HG02852 (cell line): ENCODE results near the gene HOXB8.

ENCODE experiments used
- ATAC-seq: cut with Tn5 transposase; IDR thresholded peaks from one replicate; pipeline ENCODE4 v1.9.1; 2021; ENCODE audit warnings: mild to moderate bottlenecking, moderate library complexity; ENCODE audit not compliant: unreplicated experiment

The HOXB8 gene

GRCh38 chr17:48637323-48638260 is 22.5 kb upstream of the HOXB8 start:
- no peak for ATAC-seq

- peak; percentile 50 for ATAC-seq
Measured at GRCh38 chr17:48636177-48637018, 21.3 kb upstream of the HOXB8 start.

DNA sequence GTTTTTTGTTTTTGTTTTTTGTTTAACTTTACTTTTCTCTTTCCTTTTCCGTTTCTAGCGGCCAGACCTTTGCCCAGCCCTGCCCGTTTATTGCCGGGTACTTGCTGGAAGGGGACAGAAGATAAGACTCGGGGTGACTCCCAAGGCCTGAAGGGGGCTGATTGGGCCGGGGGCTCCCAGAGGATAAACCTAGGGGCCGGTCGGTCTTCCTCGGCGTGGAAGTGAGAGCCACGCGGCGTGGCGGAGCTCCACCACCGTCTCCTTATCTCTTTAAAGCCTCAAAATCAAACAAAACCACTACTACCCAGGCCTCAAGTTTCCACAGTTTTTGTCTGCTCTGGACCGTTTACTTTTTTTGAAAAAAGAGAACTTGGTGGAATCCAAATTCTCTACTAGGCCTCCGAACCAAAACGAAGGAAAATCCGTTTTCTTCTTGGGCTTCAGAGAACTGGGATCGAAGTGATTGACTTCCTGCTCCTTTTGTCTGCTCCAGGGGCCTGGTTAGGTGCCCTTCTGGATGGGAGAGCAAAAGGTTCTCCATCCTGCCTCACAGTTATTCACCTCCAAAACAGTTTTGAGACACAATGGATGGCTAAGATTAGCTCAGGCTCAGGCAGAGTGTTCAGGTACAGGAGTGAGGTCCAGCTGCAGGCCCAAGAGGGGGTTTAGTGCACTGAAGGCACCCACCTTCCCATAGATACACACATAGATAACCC is 19.6 kb upstream of the HOXB8 start:
- no peak for ATAC-seq

DNA sequence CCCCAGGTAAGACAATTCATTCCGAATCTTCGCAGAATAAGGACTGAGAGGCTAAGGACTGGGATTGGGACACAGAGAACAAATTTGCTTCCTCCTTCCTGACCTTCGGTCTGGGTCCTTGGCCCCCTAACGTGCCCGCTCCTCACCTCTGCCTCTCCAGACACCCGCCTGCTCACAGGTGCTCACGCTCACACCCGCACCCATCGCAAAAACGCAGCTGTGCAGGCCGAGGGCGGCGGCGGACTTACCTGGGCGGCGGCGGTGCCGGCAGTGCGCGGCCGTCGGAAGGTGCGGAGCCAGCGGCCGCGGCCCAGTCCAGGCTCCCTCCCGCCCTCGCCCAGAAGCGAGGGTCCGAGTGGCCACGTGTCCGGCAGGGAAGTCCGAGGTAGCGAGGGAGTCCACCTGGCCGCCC is 18.2 kb upstream of the HOXB8 start:
- no peak for ATAC-seq

- ATAC-seq = no peak
Measured at GRCh38 chr17:48632579-48633265, 17.6 kb upstream of the HOXB8 start.

DNA sequence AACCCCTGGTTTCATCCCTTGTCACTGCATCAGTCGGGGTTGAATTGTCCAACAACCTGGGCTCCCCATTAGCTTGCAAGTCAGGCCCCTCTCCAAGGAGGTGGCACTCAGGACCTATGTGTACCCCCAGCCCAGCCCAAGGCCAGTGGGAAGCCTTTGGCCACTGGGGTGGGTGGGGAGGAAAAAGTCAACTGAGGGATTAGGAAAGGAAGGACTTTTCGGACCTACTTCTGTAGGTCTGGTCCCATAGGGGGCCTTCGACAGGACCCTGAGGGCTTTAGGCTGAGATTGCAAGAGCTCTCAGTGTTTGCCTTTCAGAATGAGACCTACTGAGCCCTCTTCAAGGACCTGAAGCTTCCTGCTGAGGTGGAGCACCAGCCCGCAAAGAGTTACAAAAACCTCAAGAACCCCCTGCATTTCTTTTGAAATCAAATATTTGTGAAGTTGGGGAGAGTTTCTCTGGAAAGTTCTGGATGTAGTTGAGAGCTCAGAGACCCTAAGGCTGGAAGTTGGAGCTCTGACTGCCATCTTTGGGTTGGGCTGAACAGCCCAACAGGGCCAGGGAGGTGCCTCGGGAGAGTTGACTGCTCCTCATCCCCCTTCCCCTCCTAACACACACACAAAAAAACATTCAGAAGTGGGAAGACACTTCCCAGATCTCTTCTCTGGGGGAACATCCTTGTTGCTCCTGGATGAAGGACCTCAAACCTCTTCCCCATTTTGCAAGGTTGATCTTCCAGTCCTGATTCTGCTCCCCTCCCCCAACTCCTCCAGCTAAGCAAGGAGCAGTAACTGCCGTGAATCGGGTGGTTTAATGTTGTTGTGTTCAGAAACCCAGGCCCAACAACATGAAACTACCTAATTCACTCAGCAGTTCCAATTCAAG is 16.8 kb upstream of the HOXB8 start:
- no peak for ATAC-seq

GRCh38 chr17:48630925-48631692 is 16.0 kb upstream of the HOXB8 start:
- no peak for ATAC-seq

- no peak for ATAC-seq
Measured at GRCh38 chr17:48630009-48630924, 15.2 kb upstream of the HOXB8 start.

GRCh38 chr17:48629411-48629759 is 14.3 kb upstream of the HOXB8 start:
- no peak for ATAC-seq

DNA sequence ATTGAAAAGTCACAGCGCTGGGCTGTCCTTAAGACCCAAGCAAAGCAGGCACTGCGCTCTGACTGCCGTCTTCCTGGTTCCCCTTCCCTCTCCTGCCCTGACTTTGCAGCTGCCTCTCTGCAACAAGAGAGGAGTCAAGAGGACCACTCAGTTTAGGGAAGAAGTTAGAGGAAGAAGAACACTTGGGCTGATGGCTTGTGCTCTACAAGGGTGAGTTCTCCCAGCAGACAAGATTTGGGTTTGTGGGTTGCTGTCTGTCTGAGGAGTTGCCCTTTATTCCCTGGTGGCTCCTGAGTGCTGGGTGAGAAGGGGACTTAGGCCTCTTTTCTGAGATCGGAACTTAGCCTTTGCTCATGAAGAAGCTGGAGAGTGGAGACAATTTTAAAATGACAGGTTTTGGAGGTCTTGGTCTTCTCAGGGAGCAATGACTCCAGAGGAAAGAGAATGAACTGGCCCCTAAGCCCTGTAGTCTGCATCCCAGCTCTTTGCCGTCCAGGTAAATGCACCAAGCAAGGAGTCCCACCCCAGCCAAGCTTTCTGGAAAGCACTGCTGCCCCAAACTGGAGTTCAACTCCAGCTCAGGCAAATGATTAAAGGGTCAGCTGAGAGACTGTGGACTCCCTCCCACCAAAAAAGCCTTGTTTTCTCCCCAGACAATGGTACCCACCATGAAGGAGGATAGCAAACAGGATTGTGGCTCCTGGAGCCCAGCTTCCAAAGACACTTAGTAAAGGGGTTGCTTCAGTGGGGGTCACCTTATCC is 13.7 kb upstream of the HOXB8 start:
- no peak for ATAC-seq

DNA sequence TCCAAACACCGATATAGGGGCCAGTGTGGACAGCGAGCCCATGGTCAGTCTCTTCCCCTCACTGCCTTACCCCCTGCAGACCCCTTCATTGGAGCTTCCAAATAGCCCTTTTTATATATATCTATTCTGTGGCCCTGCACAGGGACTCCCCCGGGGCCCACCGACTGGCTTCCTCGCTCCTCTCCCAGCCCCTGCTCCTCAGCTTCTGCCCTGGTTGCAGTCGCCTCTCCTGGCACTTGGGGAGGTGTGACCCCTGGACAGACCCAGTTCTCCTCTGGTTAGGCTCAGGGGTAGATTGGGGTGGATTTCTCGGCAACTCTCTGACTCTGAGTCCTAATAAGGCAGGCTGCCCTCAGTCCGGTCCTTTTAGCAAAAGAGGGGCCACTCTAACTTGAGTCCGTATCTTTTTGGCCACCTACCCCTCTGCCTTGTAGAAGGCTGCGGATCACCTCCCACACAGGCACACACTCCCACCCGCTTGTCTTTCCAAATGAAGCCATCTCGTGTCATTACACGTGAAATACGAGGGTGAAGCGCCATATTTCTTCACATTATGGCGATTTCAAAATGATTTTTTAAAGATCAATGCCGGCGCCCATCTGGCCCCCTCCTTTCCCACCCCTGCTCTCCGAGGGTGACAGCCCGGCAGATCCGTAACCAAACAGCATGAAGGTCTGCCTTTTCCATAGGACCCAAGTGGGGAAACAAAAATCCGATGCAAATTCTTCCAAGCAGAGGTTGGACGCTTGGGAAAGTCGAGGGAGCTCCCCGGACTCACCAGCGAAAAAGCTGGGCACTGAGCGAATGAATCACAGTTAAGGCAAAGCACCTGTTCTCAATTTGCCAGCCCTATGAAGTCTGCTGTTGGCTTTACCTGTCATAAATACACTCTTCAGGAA is 12.8 kb upstream of the HOXB8 start:
- no peak for ATAC-seq

- ATAC-seq = no peak
Measured at GRCh38 chr17:48627118-48627597, 12.1 kb upstream of the HOXB8 start.

- ATAC-seq = no peak
Measured at GRCh38 chr17:48626245-48627117, 11.4 kb upstream of the HOXB8 start, which contains the start of gene HOXB9. Gene HOXB9 (minus strand): TSS chr17:48626358. CDS start chr17:48626269, 89 bp downstream.

GRCh38 chr17:48625495-48626244 is 10.6 kb upstream of the HOXB8 start:
- no peak for ATAC-seq
